ENCODE measurements around the gene MTNR1B. TPM values are rescaled to one million over a fixed set of nuclear protein-coding genes. Genes with fewer than 3 reads are reported as not detected.

The MTNR1B gene
- total RNA-seq, result not detected in 2 replicates

DNA sequence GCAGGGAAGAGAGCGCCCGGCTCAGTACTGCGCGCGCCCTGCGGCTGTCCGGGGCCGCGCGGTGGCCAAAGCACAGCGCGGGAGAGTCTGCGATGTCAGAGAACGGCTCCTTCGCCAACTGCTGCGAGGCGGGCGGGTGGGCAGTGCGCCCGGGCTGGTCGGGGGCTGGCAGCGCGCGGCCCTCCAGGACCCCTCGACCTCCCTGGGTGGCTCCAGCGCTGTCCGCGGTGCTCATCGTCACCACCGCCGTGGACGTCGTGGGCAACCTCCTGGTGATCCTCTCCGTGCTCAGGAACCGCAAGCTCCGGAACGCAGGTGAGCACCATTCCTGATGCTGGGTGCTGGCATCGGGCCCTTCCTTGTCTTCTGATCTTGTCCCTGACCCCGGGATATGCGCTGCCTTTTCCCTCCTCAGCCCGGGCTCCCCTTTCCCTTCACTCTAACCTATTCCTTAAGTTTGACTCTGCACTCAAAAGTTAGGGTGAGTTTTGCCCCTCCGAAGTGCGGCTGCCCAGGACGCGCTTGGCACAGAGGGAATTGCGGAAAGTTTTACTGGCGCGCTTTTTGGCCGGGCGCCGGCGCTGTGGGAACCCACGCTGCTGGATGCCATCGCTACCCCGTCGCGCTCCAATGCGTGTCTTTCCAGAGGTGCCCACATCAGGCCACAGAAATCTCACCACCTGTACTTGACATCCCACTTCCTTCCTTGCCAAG, at the start of gene MTNR1B:
TSS of gene MTNR1B (plus strand) at position 18 of the 714 bp plus-strand sequence. CDS start at position 93, 75 bp downstream.

Small RNAs within 50 kb of the gene (small RNA-seq; reads per million reads assigned to genes)
- gene SNRPGP16, result not detected

Other genes starting within 250 kb of the MTNR1B start
- 24.1 and 25.1 TPM in 2 replicates for gene SLC36A4, start 228.3 kb downstream of the MTNR1B start, total RNA-seq

Data from articular chondrocyte of knee joint (primary cell).